Ramos (cell line): ENCODE measurements around the gene NANS.
"Not testable (repeated sequence)": the region's sequence is repeated elsewhere in the genome, so short reads cannot be mapped to it uniquely, and the experiment has no call there.

ENCODE experiments used
- in situ Hi-C: fragments of 300-500 bp; cut with MboI; formaldehyde crosslinking; loops from one replicate; pipeline ENCODE4 v1.14.3; 2022; ENCODE audit warnings: low sequenced_read_pairs; ENCODE audit not compliant: unreplicated experiment

The NANS gene

GRCh38 chr9:98074115-98074990 lies 17.8 kb downstream of the NANS start:
- in situ Hi-C loops: loop anchor here (25.0 kb wide), 1 partner anchor 713 kb away; the partner anchor contains the start of gene ANKS6

- in situ Hi-C loops: no loop called here
Measured at GRCh38 chr9:98075332-98075805, 18.8 kb downstream of the NANS start.

DNA sequence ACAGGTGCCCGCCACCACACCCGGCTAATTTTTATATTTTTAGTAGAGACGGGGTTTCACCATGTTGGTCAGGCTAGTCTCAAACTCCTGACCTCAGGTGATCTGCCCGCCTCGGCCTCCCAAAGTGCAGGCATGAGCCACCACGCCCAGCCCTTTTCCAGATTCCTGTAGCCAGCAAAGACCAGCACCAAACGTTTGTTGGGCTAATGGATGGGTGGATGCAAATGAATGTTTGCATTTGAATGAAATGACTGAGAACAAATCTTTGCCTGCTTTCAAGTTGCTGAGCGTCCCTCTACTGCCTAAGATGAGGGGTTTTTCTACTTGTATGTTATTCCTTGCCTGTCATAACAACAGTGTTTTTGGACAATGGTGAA lies 20.0 kb downstream of the NANS start:
- in situ Hi-C loops: not testable (repeated sequence)

DNA sequence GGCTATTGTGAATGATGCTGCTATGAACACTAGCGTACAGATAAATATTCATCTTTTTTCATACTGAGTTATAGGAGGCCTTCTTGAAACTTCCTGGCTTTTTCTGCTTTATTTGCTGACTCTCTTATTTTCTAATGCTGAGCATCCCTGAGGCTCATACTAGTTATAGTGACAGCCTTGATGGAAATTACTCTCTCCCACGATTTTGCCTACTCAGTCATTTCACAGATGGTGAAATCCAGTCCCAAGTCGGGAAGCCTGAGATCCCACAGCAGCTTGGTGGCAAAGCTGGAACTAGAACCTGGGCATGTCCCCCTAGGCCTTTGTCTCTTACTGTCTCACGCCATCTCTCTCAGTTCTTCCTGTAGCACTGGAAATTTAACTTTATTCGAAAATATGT lies 22.4 kb downstream of the NANS start:
- in situ Hi-C loops: no loop called here

- in situ Hi-C loops: no loop called here
Measured at GRCh38 chr9:98080326-98080725, 23.8 kb downstream of the NANS start.

GRCh38 chr9:98080780-98081179 lies 24.2 kb downstream of the NANS start:
- in situ Hi-C loops: no loop called here

DNA sequence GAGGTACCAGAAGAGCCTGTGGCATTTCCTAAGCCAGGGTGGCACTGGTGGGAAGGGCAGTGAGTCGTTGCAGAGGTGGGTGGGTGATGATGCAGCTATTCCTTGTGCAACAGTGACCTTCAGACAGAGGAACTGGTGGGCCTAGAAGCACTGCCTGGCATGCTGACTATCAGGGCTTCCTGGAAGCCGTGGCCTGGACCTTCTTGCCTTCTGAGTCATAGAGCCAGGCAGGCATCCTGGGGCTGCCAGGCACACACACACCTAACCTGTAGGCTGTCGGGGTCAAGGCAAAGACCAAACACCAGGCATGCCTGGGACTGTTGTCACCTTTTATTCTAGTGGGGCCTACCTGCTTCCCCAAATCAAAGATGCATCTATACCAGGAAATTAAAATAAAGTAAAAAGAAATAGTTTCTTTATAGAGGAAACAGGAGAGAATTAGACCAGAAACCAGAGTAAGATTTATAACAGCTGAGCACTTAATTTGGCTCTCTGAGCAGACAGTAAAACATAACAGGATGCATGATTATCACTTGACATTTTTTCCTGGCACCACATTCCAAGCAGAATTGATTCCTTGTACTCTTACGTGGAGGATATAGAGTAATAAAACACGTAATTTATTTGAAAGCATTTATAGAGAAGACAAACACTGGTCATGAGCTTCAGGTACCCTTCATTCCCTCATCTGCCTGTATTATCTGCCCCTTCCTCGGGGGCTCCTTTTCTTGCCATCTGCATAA lies 25.1 kb downstream of the NANS start:
- in situ Hi-C loops: no loop called here

- in situ Hi-C loops: no loop called here
Measured at GRCh38 chr9:98083061-98083501, 26.5 kb downstream of the NANS start.

DNA sequence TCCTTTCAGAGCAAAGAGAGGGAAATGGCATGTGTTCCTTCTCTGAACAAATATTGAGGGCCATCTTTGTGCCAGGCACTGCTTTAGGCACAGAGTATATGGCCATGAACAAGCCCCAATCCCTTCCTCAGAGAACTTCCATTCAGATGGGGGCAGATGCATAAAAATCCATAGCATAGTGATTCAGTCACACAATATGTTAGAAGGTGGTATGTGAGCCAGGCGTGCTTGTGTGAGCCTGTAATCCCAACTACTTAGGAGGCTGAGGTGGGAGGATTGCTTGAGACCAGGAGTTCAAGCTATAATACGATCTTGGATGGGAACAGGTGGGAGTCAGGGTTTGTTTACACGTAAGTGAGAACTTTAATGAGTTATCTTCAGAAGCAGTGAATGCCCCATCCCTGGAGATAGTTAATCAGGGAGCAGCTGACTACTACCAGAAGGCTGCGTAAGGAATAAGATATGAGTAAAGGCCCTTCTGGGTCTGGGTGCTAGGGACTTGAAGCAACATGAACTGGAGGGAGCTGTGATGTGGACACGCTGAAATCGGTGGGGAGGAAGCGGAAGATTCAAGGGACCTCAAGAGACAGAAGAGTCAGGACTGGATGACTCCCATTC lies 27.1 kb downstream of the NANS start:
- in situ Hi-C loops: no loop called here

- in situ Hi-C loops: no loop called here
Measured at GRCh38 chr9:98084396-98084795, 27.9 kb downstream of the NANS start.

- in situ Hi-C loops: no loop called here
Measured at GRCh38 chr9:98085058-98085457, 28.5 kb downstream of the NANS start.

DNA sequence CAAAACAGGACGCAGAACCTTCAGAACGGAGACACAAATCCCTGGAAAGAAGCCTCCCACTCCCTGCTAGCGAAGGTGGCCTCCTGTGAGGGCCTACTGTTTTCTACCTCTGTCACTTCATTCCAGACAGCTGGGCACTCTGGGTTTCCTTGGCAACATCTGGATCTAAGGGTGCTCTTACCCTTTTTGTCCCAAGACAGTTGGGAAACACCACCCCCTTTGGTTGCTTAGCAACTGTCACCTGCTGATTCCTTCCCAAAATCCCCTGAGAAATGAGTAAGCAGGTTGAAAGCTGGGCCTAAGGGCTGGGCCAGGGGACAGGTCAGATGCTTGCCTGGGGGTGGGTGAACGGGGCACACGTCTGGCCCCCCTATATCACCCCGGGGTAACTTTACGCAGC lies 29.4 kb downstream of the NANS start:
- in situ Hi-C loops: no loop called here

DNA sequence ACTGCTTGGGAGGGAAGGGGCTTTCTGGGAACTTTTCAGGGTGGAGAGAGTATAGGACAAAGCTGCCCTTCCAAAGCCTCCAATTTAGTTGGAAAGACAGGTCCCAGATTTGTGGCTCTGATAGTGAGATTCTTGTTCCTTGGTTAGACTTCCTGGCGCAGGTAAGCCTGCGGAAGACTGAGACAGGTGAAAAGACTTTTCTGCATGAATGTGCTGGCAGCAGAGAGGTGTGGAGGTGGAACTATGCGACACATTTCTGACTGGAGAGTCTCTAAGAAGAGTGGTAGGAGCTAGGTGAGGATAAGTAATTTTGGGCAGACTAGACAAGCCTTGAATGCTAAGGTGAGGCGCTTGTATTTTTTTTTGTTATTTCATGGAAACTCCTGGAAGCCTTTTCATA lies 29.9 kb downstream of the NANS start:
- in situ Hi-C loops: no loop called here

DNA sequence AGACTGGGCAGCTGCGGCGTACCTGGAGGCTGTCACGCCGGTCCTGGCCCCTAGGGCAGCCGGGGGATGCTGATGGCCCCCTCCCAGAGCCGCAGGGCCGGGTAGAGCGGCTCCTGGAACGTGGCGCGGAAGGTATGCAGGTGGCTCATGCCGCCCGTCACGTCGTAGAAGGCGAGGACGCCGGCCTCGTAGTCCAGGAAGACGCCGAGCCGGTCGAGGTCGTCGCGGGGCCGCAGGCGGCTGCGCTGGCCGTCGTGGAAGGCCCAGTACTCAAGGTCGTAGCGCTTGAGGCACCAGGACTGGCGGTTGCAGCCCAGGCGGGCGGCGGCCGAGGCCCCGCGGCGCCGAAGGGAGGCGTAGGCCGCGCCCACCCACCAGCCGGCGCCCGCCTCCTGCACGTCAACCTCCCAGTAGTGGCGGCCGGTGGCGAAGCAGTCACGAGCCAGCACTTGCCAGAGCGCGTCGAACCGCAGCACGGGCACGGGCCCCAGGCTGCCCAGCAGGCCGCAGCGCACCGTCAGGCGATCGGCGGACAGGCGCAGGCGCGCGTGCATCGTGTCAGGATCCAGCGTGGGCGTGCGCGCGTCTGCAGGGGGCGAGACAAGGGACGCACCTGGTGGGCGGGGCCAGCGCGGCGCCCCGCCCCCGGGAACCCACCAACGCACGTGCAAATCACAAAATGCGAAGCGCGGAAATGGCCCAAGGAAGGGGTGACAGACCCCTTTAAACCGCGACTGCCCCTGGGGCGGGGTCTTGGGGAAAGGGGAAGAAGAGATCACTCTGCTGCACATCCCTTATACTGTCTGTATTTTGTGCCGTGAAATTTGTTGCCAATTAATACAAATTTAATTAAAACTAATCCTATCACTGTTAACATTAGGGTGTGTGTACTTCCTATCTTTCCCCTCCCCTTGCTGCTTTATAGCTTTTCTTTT lies 31.2 kb downstream of the NANS start:
- in situ Hi-C loops: no loop called here

GRCh38 chr9:98090674-98091073 lies 34.1 kb downstream of the NANS start:
- in situ Hi-C loops: not testable (repeated sequence)

DNA sequence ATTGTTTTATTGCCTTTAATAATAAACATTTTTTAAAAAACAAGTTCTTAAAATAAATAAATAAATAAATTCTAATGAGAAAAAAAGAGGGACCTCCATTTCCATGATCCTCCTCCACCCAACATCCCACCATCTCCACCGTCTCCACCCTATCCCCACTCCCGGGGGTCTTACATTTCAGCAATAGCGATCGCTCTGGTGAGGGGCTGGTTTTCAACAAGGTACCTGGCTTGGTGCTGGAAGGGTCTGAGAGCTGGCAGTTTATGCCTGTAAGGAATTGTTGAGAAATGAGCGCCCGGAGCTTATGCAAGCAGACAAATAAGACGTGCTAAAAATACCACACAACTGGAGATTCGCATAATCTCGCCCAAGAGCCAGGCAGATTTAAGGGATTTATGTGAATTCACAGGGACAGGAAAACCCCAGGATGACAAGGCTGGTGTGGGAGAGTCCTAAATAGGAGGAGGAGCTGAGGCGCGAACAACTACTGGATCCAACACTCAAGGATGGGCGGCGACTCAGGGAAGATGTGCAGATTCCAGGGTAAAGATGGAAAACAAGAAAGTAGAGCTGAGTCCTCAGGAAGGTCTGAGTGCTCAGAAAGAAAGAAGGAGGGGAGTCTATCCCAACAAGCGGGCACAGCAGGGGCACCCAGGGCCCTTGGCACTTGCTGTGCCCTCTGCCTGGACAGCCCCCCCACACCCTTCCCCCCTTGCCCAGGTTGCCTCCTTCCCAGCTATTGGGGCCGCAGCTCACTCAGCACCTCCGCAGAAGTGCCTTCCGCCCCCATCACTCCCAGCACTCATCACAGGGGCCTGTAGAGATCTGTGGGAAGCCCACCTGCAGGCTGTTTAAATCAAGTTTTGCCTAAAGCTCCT lies 35.4 kb downstream of the NANS start:
- in situ Hi-C loops: no loop called here

DNA sequence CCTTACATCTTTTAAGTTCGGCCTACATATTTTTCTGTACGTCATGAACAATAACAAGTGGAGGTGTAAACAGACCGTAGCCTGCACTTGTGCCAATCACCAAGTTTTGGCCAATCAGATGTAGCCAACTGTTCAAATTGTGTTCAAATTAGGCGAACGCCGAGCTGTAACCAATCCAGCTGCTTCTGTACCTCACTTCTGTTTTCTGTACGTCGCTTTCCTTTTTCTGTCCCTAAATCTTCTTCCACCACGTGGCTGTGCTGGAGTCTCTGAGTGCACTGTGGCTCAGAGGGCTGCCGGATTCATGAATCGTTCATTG lies 36.0 kb downstream of the NANS start:
- in situ Hi-C loops: no loop called here

GRCh38 chr9:98094316-98094715 lies 37.8 kb downstream of the NANS start:
- in situ Hi-C loops: no loop called here

GRCh38 chr9:98094851-98095250 lies 38.3 kb downstream of the NANS start:
- in situ Hi-C loops: no loop called here
